Lower lobe of right lung (tissue), 2 donors: ENCODE measurements around the gene DOCK1. TPM values are rescaled to one million over a fixed set of nuclear protein-coding genes. Genes with fewer than 3 reads are reported as not detected.

ENCODE experiments used
- ATAC-seq, 2 donors: fragments of 200-7000 bp; cut with Tn5 transposase; one replicate each; pipeline ENCODE4 v1.9.1; 2020 to 2022; ENCODE audit warnings: mild to moderate bottlenecking in 2 of 2, moderate library complexity in 2 of 2
- DNase-seq: peaks from one replicate; pipeline ENCODE4 v3.0.0-alpha.2; 2020
- H3K27ac ChIP-seq: fragments of 200-600 bp; one replicate; pipeline ENCODE4 v1.8.0; 2022
- H3K27me3 ChIP-seq: fragments of 200-600 bp; one replicate; pipeline ENCODE4 v1.8.0; 2022; ENCODE audit warnings: low read depth
- H3K36me3 ChIP-seq: fragments of 200-600 bp; one replicate; pipeline ENCODE4 v1.8.0; 2022; ENCODE audit warnings: mild to moderate bottlenecking
- H3K4me1 ChIP-seq: fragments of 200-600 bp; one replicate; pipeline ENCODE4 v1.8.0; 2022
- H3K4me3 ChIP-seq: fragments of 200-600 bp; one replicate; pipeline ENCODE4 v1.8.0; 2022; ENCODE audit warnings: mild to moderate bottlenecking
- H3K9me3 ChIP-seq: fragments of 200-600 bp; one replicate; pipeline ENCODE4 v1.8.0; 2022
- CTCF ChIP-seq: fragments of 200-600 bp; IDR thresholded peaks from one replicate; pipeline ENCODE4 v1.8.0; 2022; ENCODE audit warnings: antibody characterized with exemption, mild to moderate bottlenecking
- intact Hi-C: fragments of 100-400 bp; cut with DNase I; formaldehyde crosslinking; loops from one replicate; pipeline ENCODE4 v1.11.0; 2022
- total RNA-seq: library from RNA; stranded (reverse); fragmentation: NEBNext Ultra II Directional; extraction: Animal tissue kit (Norgen Biotek cat#: 25700); gene quantifications from one replicate; pipeline ENCODE4 v1.2.1, GENCODE V29; 2021
- donor health status: DM: no; HTN: yes; CAD: no; lungs with severe emphysema.

Gene DOCK1
- total RNA-seq, 1 donor from 2014 or later = 44.8 TPM

DNA sequence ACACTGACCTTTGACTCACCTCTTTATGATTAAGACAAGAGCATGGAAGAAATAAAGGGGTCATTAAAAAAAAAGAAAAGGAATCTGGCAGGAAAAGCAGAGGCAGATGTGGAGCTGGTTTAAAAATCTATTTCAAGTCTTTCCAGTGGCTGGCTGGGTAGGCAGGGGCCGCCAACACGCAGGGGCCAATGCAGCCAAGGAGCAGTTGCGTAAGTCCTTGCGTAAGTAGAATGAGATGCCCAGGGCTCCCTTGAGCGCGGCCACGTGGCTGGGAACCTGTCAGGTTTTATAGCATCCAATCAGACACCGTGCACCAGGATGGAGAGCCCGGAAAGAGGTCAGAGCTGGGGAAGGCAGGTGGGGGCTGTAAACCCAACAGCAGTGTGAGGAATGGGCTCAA lies 414.9 kb downstream of the DOCK1 start:
- H3K36me3 ChIP-seq = no peaks in the 10 kb centered on the region
- intact Hi-C loops = no loop called here
- no peak for DNase-seq
- H3K4me3 ChIP-seq = no peak overlapping the region
- TF ChIP-seq CTCF = no peak
- H3K27me3 ChIP-seq = no peaks in the 10 kb centered on the region
- no peak for ATAC-seq
- H3K27ac ChIP-seq = no peak overlapping the region
- H3K4me1 ChIP-seq = no peaks in the 10 kb centered on the region
- no peaks in the 10 kb centered on the region for H3K9me3 ChIP-seq

DNA sequence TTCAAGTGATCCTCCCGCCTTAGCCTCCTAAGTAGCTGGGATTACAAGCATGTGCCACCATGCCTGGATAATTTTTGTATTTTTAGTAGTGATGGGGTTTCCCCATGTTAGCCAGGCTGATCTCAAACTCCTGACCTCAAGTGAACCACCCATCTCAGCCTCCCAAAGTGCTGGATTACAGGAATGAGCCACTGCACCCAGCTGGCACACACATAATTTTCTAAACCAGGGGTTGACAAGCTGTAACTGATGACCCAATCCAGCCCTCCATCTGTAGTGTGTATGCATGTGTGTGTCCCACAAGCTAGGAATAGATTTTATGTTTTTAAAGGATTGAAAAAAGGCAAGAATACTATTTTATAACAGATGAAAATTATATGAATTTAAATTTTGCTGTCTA lies 417.1 kb downstream of the DOCK1 start:
- DNase-seq = no peak
- H3K4me3 ChIP-seq = no peak overlapping the region
- no peaks in the 10 kb centered on the region for H3K27me3 ChIP-seq
- no peak for ATAC-seq
- H3K4me1 ChIP-seq = no peaks in the 10 kb centered on the region
- no peak overlapping the region for H3K27ac ChIP-seq
- intact Hi-C loops = no loop called here
- TF ChIP-seq CTCF = no peak
- no peaks in the 10 kb centered on the region for H3K36me3 ChIP-seq
- no peaks in the 10 kb centered on the region for H3K9me3 ChIP-seq

DNA sequence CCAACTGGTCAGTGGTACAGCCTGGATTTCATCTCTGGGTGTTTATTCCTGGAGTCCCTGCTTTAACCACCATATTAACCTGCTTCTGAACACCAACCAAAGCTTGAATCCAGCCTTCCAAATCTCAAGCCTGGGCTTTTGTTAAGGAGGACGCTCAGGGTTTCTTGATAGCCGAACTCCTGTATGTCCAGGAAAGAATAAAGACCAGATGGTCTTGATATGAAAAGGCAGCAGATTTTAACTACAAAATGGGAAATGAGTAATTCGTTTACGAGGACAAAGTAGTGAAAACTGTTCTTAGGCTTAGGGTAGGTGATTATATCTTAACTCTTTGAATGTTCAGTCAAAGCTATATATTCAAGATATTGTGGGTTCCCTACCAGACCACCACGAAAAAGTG lies 420.3 kb downstream of the DOCK1 start:
- DNase-seq (no peak), ATAC-seq (no peak)
- no peaks in the 10 kb centered on the region for H3K36me3 ChIP-seq
- H3K4me1 ChIP-seq = no peaks in the 10 kb centered on the region
- no peak overlapping the region for H3K27ac ChIP-seq
- no peaks in the 10 kb centered on the region for H3K27me3 ChIP-seq
- no peaks in the 10 kb centered on the region for H3K9me3 ChIP-seq
- intact Hi-C loops = no loop called here
- TF ChIP-seq CTCF = no peak
- no peak overlapping the region for H3K4me3 ChIP-seq

DNA sequence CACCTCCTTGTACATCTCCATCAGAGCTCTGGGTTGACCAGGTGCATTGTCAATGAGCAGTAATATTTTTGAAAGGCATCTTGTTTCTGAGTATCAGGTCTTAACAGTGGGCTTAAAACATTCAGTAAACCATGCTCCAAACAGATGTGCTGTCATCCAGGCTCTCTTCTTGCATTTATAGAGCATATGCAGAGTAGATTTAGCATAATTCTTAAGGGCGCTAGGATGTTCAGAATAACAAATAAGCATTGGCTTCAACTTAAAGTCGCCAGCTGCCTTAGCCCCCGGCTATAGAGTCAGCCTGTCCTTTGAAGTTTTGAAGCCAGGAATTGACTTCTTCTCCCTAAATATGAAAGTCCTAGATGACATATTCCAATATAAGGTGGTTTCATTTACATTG lies 421.7 kb downstream of the DOCK1 start:
- TF ChIP-seq CTCF = no peak
- Histone ChIP-seq H3K36me3 (no peaks in the 10 kb centered on the region), H3K4me3 (no peak overlapping the region), H3K27ac (no peak overlapping the region), H3K27me3 (no peaks in the 10 kb centered on the region), H3K9me3 (no peaks in the 10 kb centered on the region), H3K4me1 (no peaks in the 10 kb centered on the region)
- no peak for DNase-seq
- intact Hi-C loops = no loop called here
- ATAC-seq = no peak

DNA sequence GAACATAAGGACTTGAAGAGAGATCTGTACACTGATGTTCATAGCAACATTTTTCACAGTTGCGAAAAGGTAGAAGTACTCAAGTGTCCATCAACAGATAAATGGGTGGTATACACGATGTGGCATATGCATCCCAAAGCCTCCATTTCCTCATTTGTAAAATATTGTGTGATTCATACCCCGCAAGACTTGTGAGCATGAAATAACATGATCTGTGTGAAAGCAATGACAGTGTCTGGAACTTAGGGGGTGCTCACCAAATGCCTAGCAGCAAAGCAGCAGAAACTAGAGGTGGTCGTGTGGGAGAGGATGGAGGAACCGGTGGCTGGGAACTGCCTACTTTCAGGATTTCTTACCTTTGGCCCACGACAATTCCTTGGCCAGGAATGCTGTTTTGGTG lies 426.5 kb downstream of the DOCK1 start:
- H3K9me3 ChIP-seq = no peaks in the 10 kb centered on the region
- no peak overlapping the region for H3K4me3 ChIP-seq
- intact Hi-C loops = no loop called here
- no peak for TF ChIP-seq CTCF
- no peaks in the 10 kb centered on the region for H3K36me3 ChIP-seq
- no peak for ATAC-seq
- H3K27ac ChIP-seq = no peak overlapping the region
- no peak for DNase-seq
- no peaks in the 10 kb centered on the region for H3K4me1 ChIP-seq
- H3K27me3 ChIP-seq = no peaks in the 10 kb centered on the region

DNA sequence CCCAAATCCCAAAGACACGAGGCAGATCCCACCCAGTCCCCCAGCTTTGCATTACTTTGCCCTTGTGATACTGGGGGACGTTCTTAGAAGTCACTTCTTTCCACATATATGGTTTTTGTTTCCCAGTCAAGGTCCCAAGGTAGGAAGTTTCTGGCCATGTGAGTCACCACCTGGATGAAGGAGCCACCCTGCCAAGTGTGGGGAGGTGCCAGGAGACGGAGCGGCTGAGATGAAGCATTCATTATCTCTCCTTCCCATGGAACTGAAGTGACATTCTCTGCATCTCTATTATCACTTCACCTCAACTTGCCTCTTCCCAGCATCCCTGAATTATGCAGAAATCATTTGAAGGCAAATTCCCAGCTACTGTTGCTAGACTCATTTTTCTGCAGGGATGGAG lies 427.4 kb downstream of the DOCK1 start:
- no peak for TF ChIP-seq CTCF
- DNase-seq (no peak), ATAC-seq (no peak)
- peaks cover 5% of the 10 kb centered on the region for H3K4me1 ChIP-seq
- no peak overlapping the region for H3K4me3 ChIP-seq
- H3K27ac ChIP-seq = no peak overlapping the region
- intact Hi-C loops = no loop called here
- no peaks in the 10 kb centered on the region for H3K27me3 ChIP-seq
- no peaks in the 10 kb centered on the region for H3K36me3 ChIP-seq
- H3K9me3 ChIP-seq = no peaks in the 10 kb centered on the region
